Astrocyte of the spinal cord (primary cell): ENCODE data around the gene CMTM7.

Source experiments
- DNase-seq: peaks from one replicate; pipeline ENCODE4 v3.0.0; 2011; ENCODE audit warnings: low read depth, low spot score
- H3K4me3 ChIP-seq: 2 replicates; pipeline ENCODE4 v1.5.1; 2011; ENCODE audit warnings: low read depth, mild to moderate bottlenecking, low read length, moderate library complexity
- in situ Hi-C: cut with HindIII; loops from 2 replicates; pipeline ENCODE4 v1.10.0; 2017; ENCODE audit warnings: low sequenced_read_pairs
- TF ChIP-seq, protein P1 (sequence below): IDR thresholded peaks from 2 replicates; pipeline ENCODE4 v1.5.1; 2012; ENCODE audit warnings: low read depth, mild to moderate bottlenecking, low read length, inconsistent platforms

CMTM7 gene

GRCh38 chr3:32430900-32431299 lies 39.2 kb downstream of the CMTM7 start:
- TF ChIP-seq, protein P1, sequence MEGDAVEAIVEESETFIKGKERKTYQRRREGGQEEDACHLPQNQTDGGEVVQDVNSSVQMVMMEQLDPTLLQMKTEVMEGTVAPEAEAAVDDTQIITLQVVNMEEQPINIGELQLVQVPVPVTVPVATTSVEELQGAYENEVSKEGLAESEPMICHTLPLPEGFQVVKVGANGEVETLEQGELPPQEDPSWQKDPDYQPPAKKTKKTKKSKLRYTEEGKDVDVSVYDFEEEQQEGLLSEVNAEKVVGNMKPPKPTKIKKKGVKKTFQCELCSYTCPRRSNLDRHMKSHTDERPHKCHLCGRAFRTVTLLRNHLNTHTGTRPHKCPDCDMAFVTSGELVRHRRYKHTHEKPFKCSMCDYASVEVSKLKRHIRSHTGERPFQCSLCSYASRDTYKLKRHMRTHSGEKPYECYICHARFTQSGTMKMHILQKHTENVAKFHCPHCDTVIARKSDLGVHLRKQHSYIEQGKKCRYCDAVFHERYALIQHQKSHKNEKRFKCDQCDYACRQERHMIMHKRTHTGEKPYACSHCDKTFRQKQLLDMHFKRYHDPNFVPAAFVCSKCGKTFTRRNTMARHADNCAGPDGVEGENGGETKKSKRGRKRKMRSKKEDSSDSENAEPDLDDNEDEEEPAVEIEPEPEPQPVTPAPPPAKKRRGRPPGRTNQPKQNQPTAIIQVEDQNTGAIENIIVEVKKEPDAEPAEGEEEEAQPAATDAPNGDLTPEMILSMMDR, result no peak
- no peak overlapping the region for H3K4me3 ChIP-seq
- in situ Hi-C loops, result no loop called here
- DNase-seq, result no peak

DNA sequence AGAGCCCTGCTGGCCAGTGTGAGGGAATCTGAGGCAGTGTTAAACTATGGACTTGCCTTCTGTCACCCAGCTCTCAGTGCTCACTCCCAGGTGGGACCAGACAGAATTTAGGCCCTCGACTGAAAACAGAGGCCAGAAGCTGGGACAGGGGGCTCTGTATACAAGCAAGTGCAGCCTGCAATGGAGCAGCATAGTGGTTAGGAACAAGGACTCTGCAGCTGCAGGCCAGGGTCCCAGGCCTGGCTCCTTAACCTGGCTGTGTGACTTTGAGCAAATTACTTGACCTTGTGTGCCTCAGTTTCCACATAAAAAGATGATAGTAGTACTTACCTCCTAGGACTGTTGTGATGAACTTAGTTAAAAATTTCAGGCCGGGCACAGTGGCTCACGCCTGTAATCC lies 39.8 kb downstream of the CMTM7 start:
- in situ Hi-C loops, result no loop called here
- H3K4me3 ChIP-seq, result no peak overlapping the region
- TF ChIP-seq, protein P1, result no peak
- DNase-seq, result no peak

GRCh38 chr3:32432045-32432710 lies 40.5 kb downstream of the CMTM7 start:
- DNase-seq, result no peak
- no peak overlapping the region for H3K4me3 ChIP-seq
- in situ Hi-C loops, result no loop called here
- TF ChIP-seq, protein P1, result no peak

- in situ Hi-C loops, result no loop called here
- no peak for DNase-seq
- H3K4me3 ChIP-seq, result no peak overlapping the region
- TF ChIP-seq, protein P1, result no peak
Observed at GRCh38 chr3:32432711-32433530, 41.3 kb downstream of the CMTM7 start.

GRCh38 chr3:32434206-32434605 lies 42.6 kb downstream of the CMTM7 start:
- in situ Hi-C loops, result no loop called here
- H3K4me3 ChIP-seq, result no peak overlapping the region
- no peak for DNase-seq
- TF ChIP-seq, protein P1, result no peak

GRCh38 chr3:32435911-32436815 lies 44.5 kb downstream of the CMTM7 start:
- in situ Hi-C loops, result no loop called here
- DNase-seq, result no peak
- no peak overlapping the region for H3K4me3 ChIP-seq
- TF ChIP-seq, protein P1, result no peak
